Tibial nerve (tissue), 4 donors: ENCODE results near the gene DBNDD1.

Experiments
- EP300 ChIP-seq, 2 donors: sonication (generic); formaldehyde crosslinking; IDR thresholded peaks; one replicate each; pipeline ENCODE4 v1.6.1; 2017; ENCODE audit warnings: antibody characterized with exemption in 2 of 2, mild to moderate bottlenecking in 1 of 2
- POLR2A ChIP-seq, 2 donors: fragments of 450-650 bp; IDR thresholded peaks; one replicate each; pipeline ENCODE4 v1.6.1; 2017; ENCODE audit warnings: antibody characterized with exemption in 2 of 2, mild to moderate bottlenecking in 2 of 2, moderate library complexity in 2 of 2
- TF ChIP-seq, protein P1 (sequence below), 5 experiments: fragments of 200-600 bp in 3 of 5; fragments of 450-650 bp in 2 of 5; sonication (generic) in 3 of 5; IDR thresholded peaks; one replicate each; pipeline ENCODE4 v1.5.1; 2016 to 2019; ENCODE audit warnings: antibody characterized with exemption in 5 of 5, mild to moderate bottlenecking in 3 of 5, moderate library complexity in 2 of 5

DNA sequence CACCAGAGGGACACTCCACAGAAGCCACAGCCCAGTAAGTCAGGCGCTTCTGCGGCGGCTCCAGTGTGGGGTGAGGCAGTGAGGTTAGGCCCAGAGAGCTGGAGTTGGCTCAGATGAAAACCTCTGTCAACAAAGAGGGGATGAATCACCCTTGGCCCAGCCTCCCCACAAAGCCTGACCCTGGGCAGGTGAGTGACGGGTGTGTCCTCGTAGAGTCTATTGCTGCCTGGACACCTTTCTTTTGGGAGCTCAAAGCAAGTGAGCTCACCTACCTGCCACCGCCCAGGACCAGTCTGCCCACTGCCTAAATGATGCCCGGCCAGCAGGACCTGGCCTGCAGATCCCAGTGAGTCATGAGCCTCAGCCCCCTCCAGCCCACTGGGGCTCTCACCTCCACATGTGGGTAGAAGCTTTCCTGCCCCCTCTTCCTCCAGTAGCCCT lies 24.9 kb upstream of the DBNDD1 start:
- TF ChIP-seq POLR2A (IDR thresholded peaks at IDR 0.05) (no peak), EP300 (IDR thresholded peaks at IDR 0.05) (no peak)
- TF ChIP-seq, protein P1, sequence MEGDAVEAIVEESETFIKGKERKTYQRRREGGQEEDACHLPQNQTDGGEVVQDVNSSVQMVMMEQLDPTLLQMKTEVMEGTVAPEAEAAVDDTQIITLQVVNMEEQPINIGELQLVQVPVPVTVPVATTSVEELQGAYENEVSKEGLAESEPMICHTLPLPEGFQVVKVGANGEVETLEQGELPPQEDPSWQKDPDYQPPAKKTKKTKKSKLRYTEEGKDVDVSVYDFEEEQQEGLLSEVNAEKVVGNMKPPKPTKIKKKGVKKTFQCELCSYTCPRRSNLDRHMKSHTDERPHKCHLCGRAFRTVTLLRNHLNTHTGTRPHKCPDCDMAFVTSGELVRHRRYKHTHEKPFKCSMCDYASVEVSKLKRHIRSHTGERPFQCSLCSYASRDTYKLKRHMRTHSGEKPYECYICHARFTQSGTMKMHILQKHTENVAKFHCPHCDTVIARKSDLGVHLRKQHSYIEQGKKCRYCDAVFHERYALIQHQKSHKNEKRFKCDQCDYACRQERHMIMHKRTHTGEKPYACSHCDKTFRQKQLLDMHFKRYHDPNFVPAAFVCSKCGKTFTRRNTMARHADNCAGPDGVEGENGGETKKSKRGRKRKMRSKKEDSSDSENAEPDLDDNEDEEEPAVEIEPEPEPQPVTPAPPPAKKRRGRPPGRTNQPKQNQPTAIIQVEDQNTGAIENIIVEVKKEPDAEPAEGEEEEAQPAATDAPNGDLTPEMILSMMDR (IDR thresholded peaks at IDR 0.05), result no peak
